Panc1 (cell line): ENCODE data around the gene POC1B. TPM values are rescaled to one million over a fixed set of nuclear protein-coding genes. Genes with fewer than 3 reads are reported as not detected.
A peak's percentile ranks its signal among the peaks of the same experiment; 100 is the strongest.

Experiments
- ATAC-seq: fragments of 200-7000 bp; cut with Tn5 transposase; 2 replicates; pipeline ENCODE4 v1.9.1; 2020; ENCODE audit warnings: mild to moderate bottlenecking, moderate library complexity
- BruUV-seq: library from RNA; stranded (reverse); fragments of 400-500 nt; replicated peaks from 2 replicates; lab custom pipeline; 2021; lab: Mats Ljungman, UMichigan
- CTCF ChIA-PET: fragments of 300-600 bp; sonication (Branson Sonifier 250); formaldehyde crosslinking; loops from one replicate; lab custom pipeline; 2022; ENCODE audit warnings: antibody characterized with exemption; lab: Charles Lee
- POLR2A ChIA-PET: fragments of 300-600 bp; sonication (Branson Sonifier 250); formaldehyde crosslinking; loops from one replicate; lab custom pipeline; 2022; ENCODE audit warnings: antibody characterized with exemption; lab: Charles Lee
- DNase-seq: peaks from one replicate; pipeline ENCODE4 v3.0.0-alpha.2; 2010; ENCODE audit warnings: low read depth, low spot score
- H3K27ac ChIP-seq: 2 replicates; pipeline ENCODE4 v1.5.1; 2011; ENCODE audit warnings: mild to moderate bottlenecking, low read length, inconsistent platforms
- H3K27me3 ChIP-seq: fragments of 200-500 bp; sonication (Bioruptor generic); 2 replicates; pipeline ENCODE4 v1.6.0; 2014; ENCODE audit warnings: low read length, inconsistent platforms; ENCODE audit not compliant: control insufficient read depth, insufficient read depth
- H3K36me3 ChIP-seq: fragments of 200-500 bp; sonication (Bioruptor generic); 2 replicates; pipeline ENCODE4 v1.5.1; 2014; ENCODE audit warnings: inconsistent platforms, mild to moderate bottlenecking, low read length, moderate library complexity; ENCODE audit not compliant: control insufficient read depth, insufficient read depth
- H3K4me1 ChIP-seq: 2 replicates; pipeline ENCODE4 v1.5.1; 2011; ENCODE audit warnings: inconsistent platforms, mild to moderate bottlenecking, low read length, moderate library complexity; ENCODE audit not compliant: control insufficient read depth, insufficient read depth
- H3K4me3 ChIP-seq, 2 experiments: 2 replicates each; pipeline ENCODE4 v1.5.1; 2011 to 2012; ENCODE audit warnings: low read depth in 2 of 2, low read length in 2 of 2, mild to moderate bottlenecking in 2 of 2, inconsistent platforms in 1 of 2, moderate library complexity in 1 of 2
- H3K9me3 ChIP-seq: fragments of 200-500 bp; sonication (Bioruptor generic); 2 replicates; pipeline ENCODE4 v1.5.1; 2014; ENCODE audit warnings: low read depth, mild to moderate bottlenecking, inconsistent platforms, low read length, moderate library complexity; ENCODE audit not compliant: control insufficient read depth, insufficient read depth
- POLR2AphosphoS5 ChIP-seq: IDR thresholded peaks from 2 replicates; pipeline ENCODE4 v1.6.1; 2012; ENCODE audit warnings: mild to moderate bottlenecking, low read depth, low read length, moderate library complexity
- SIN3A ChIP-seq: IDR thresholded peaks from 2 replicates; pipeline ENCODE4 v1.6.1; 2012; ENCODE audit warnings: low read depth, mild to moderate bottlenecking, low read length, moderate library complexity, borderline replicate concordance; ENCODE audit not compliant: insufficient read depth
- TCF7L2 ChIP-seq: IDR thresholded peaks from 2 replicates; pipeline ENCODE4 v1.6.1; 2011; ENCODE audit warnings: mild to moderate bottlenecking, low read depth, low read length, inconsistent platforms
- in situ Hi-C: cut with HindIII; loops from 2 replicates; pipeline ENCODE4 v1.10.0; 2016; ENCODE audit warnings: low sequenced_read_pairs, low pct_unique_long_range_greater_than_20kb
- intact Hi-C: fragments of 100-400 bp; cut with micrococcal nuclease; formaldehyde crosslinking; loops from one replicate; pipeline ENCODE4 v1.10.0; 2022; ENCODE audit not compliant: unreplicated experiment
- total RNA-seq: library from RNA; stranded (reverse); gene quantifications from one replicate; pipeline ENCODE4 v1.2.1, GENCODE V29; 2021; ENCODE audit not compliant: unreplicated experiment
- TF ChIP-seq, protein P1 (sequence below), 2 experiments: IDR thresholded peaks; 2 replicates each; pipeline ENCODE4 v1.6.1; 2011 to 2012; ENCODE audit warnings: low read depth in 2 of 2, control low read depth in 1 of 2, low read length in 1 of 2, mild to moderate bottlenecking in 1 of 2, moderate library complexity in 1 of 2; ENCODE audit not compliant: insufficient read depth in 1 of 2
- TF ChIP-seq, protein P2 (sequence below): fragments of 450-650 bp; IDR thresholded peaks from 2 replicates; pipeline ENCODE4 v1.5.1; 2017; ENCODE audit warnings: mild to moderate bottlenecking

The POC1B gene
- total RNA-seq, 1 experiment from 2014 or later, result 7.3 TPM

DNA sequence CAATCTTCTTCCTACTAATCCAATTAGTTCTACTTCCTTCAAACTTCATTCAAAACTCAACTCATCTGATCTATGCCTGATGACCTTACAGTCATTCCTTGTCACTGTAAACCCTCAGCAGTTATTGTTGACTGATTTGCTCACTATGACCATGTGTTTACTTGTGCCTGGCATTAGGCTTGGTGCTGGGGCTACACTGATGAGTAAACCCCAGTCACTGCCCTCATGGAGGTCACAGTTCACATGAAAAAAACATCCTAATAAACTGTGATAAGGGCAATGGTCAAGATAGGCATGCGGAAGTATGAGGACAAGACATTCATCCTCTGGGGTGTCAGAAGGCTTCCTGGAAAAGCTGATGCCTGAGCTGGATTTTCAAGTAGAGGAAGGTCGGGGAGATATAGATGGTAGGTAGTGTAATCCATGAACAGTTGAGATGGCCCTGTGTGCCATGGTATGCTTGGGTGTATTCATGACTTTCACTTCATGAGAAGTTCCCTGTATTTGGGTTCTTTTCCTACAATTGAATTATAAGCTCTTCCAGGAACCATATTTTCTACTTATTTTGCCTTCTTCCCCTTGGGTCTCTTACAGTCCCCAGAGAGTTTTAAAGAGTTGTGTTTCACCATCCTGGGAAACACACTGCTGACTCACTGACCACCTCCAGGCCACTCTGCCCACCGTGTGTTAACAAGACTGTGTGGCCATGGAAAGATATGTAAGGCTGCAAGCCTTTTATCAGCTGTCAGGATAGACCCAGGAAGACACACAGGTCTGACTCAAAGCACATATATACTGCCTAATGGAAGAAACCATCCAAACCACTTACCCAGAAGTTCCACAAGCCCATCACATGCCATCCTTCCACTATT lies 134.8 kb downstream of the POC1B start:
- Histone ChIP-seq H3K36me3 (no peaks in the 10 kb centered on the region), H3K27me3 (no peaks in the 10 kb centered on the region), H3K27ac (no peak overlapping the region), H3K4me1 (no peaks in the 10 kb centered on the region; the same call in 1 of the 2 replicates), H3K4me3 (no peak overlapping the region), H3K9me3 (no peaks in the 10 kb centered on the region)
- intact Hi-C loops (no loop called here), in situ Hi-C loops (no loop called here)
- ATAC-seq (no peak), DNase-seq (peak; percentile 24)
- POLR2A ChIA-PET, result no interaction called here
- TF ChIP-seq, protein P1, sequence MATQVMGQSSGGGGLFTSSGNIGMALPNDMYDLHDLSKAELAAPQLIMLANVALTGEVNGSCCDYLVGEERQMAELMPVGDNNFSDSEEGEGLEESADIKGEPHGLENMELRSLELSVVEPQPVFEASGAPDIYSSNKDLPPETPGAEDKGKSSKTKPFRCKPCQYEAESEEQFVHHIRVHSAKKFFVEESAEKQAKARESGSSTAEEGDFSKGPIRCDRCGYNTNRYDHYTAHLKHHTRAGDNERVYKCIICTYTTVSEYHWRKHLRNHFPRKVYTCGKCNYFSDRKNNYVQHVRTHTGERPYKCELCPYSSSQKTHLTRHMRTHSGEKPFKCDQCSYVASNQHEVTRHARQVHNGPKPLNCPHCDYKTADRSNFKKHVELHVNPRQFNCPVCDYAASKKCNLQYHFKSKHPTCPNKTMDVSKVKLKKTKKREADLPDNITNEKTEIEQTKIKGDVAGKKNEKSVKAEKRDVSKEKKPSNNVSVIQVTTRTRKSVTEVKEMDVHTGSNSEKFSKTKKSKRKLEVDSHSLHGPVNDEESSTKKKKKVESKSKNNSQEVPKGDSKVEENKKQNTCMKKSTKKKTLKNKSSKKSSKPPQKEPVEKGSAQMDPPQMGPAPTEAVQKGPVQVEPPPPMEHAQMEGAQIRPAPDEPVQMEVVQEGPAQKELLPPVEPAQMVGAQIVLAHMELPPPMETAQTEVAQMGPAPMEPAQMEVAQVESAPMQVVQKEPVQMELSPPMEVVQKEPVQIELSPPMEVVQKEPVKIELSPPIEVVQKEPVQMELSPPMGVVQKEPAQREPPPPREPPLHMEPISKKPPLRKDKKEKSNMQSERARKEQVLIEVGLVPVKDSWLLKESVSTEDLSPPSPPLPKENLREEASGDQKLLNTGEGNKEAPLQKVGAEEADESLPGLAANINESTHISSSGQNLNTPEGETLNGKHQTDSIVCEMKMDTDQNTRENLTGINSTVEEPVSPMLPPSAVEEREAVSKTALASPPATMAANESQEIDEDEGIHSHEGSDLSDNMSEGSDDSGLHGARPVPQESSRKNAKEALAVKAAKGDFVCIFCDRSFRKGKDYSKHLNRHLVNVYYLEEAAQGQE (IDR thresholded peaks at IDR 0.05; ENCODE audit: insufficient read depth in 1 of 2, low read depth in 2 of 2, low read length in 1 of 2), result no peak
- TF ChIP-seq POLR2AphosphoS5, result no peak
- TF ChIP-seq TCF7L2, result no peak
- CTCF ChIA-PET, result no interaction called here
- no TSS peak for BruUV-seq

DNA sequence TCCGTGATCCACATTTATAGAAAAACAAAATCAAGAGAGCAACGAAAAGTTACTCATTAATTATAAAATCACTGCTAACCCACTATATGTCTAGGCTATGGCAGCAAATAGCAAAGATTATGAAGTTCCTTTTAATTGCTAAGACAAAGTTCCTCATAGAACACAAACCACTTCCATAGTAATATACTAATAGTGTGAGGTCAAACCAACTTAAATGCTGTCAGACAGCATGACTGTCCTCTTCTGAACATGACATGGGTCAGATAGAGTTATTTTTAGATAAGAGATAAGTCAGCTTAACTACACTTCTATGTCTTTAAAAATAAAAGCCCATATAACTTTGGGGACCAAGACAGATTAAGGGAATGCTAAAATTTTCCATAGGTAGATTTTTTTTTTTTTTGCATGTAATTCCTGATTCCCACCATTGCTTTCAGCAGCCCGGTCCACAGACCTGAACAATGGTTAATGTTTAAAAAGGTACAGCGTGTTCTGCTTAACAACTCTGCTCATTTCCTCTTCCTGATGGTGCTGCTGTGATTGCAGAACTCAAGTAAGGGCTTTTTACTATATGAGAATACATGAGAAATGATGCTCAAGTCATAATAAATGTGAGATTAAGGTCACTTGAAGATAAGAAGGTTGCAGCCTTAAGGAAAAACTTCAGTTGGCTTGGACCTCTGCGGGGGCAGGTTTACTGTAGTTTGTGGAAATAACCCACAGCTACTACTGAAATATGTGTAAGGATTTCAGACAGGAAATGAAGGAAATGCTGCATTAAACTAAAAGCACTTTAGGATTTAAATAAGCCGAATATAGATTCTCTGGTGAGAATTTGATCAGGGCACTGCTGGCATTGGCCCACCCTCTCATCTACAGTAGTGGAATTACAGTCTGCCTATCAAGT lies 135.8 kb downstream of the POC1B start:
- ChIA-PET POLR2A (no interaction called here), CTCF (no interaction called here)
- Histone ChIP-seq H3K27me3 (no peaks in the 10 kb centered on the region), H3K27ac (no peak overlapping the region), H3K4me3 (no peak overlapping the region), H3K9me3 (no peaks in the 10 kb centered on the region), H3K4me1 (no peaks in the 10 kb centered on the region; the same call in 1 of the 2 replicates), H3K36me3 (no peaks in the 10 kb centered on the region)
- intact Hi-C loops, result no loop called here
- in situ Hi-C loops, result no loop called here
- no peak for DNase-seq
- TF ChIP-seq, protein P1 (IDR thresholded peaks at IDR 0.05; ENCODE audit: insufficient read depth in 1 of 2, low read depth in 2 of 2, low read length in 1 of 2), result no peak
- TF ChIP-seq, protein P2, sequence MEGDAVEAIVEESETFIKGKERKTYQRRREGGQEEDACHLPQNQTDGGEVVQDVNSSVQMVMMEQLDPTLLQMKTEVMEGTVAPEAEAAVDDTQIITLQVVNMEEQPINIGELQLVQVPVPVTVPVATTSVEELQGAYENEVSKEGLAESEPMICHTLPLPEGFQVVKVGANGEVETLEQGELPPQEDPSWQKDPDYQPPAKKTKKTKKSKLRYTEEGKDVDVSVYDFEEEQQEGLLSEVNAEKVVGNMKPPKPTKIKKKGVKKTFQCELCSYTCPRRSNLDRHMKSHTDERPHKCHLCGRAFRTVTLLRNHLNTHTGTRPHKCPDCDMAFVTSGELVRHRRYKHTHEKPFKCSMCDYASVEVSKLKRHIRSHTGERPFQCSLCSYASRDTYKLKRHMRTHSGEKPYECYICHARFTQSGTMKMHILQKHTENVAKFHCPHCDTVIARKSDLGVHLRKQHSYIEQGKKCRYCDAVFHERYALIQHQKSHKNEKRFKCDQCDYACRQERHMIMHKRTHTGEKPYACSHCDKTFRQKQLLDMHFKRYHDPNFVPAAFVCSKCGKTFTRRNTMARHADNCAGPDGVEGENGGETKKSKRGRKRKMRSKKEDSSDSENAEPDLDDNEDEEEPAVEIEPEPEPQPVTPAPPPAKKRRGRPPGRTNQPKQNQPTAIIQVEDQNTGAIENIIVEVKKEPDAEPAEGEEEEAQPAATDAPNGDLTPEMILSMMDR, result no peak
- TF ChIP-seq SIN3A, result no peak
- TF ChIP-seq POLR2AphosphoS5, result no peak
- no peak for TF ChIP-seq TCF7L2
- no TSS peak for BruUV-seq
- no peak for ATAC-seq
